SH-SY5Y (cell line): ENCODE results near the gene SPSB1.

ENCODE experiments used
- GATA2 ChIP-seq: IDR thresholded peaks from 2 replicates; pipeline ENCODE4 v1.6.1; 2011; ENCODE audit warnings: mild to moderate bottlenecking, low read depth, low read length
- GATA3 ChIP-seq: IDR thresholded peaks from 2 replicates; pipeline ENCODE4 v1.6.1; 2011; ENCODE audit warnings: low read depth, mild to moderate bottlenecking, low read length, moderate library complexity

Gene SPSB1

DNA sequence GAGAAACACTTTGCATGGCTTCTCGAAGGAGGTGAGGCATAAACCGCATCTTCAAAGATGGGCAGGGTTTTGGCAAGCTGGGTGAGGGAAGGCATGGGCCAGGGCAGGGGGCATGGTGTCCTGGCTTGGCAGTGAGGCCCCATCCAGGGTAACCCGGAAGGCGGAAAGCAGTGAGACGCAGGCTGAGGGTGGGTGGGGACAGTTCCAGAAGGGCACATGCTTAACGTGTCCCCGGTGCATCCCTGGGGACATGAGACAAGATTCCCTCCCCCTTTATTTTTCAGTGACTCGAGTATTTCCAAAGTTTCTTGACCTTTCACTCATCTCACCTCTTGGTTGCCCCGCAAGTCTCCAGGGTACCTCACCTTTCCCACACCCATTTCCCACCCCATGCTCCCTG lies 123.8 kb downstream of the SPSB1 start:
- TF ChIP-seq GATA2 (no peak), GATA3 (no peak)

- TF ChIP-seq GATA2 (no peak), GATA3 (no peak)
Measured at GRCh38 chr1:9416918-9417500, 124.3 kb downstream of the SPSB1 start.

DNA sequence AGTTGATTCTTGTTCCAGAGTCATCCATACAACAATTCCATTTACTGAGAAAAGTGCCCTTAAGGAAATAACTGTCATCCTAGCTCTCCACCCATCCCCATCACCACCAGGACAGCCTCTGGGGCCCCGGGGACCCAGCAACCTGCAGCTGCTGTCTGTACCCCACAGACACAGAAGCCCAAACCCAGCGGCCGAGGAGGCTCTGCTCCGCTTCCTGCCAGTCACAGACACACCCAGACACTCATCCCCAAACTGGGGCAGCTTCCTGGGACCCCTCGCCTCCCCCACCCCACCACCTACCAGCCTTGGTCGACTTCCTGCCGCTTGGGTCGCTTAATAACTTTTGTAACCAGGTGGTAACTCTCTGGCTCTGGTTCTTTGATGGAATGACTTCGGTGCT lies 125.0 kb downstream of the SPSB1 start:
- TF ChIP-seq GATA2: no peak
- TF ChIP-seq GATA3: no peak

- TF ChIP-seq GATA3: no peak
- no peak for TF ChIP-seq GATA2
Measured at GRCh38 chr1:9418851-9419250, 126.2 kb downstream of the SPSB1 start.
